ENCODE results near the gene OLAH. TPM values are rescaled to one million over a fixed set of nuclear protein-coding genes. Genes with fewer than 3 reads are reported as not detected.

The OLAH gene
- total and polyA plus RNA-seq, 3 donors from 2014 or later = 6.1 to 50.6 (median 11.1) TPM

DNA sequence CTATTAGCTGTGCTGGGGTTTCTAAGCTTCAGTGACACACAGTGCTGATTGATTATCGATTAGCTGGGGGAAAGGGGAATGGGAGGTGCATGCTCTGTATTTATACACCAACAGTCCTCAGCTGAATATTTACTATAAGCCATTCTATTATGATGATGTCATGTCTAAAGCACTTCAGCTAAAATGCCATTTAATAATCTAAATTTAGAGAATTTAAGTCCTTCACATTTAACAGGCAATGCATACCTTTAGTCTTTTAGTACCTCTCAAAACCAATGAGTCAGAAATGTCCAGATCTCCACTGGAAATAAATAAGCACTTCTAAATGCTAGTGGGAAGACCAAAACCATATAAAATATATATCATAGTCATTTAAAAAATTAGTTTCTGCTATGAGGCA, 78.0 kb downstream of the OLAH start:
- no peak overlapping the region for H3K27ac ChIP-seq
- no peaks in the 10 kb centered on the region for H3K4me1 ChIP-seq
- intact Hi-C loops (cut with DNase I; ENCODE audit: low total_unique reads) = no loop called here
- H3K36me3 ChIP-seq (ENCODE audit: low read depth, missing control alignments) = no peaks in the 10 kb centered on the region
- DNase-seq = no peak
- no peaks in the 10 kb centered on the region for H3K27me3 ChIP-seq
- no peak overlapping the region for H3K4me3 ChIP-seq
- WGBS, 2 donors = 89 to 96% methylated on average over 1 of the region's 1 CpG
- no peak for TF ChIP-seq POLR2A (IDR thresholded peaks at IDR 0.05)
- TF ChIP-seq, protein P1, sequence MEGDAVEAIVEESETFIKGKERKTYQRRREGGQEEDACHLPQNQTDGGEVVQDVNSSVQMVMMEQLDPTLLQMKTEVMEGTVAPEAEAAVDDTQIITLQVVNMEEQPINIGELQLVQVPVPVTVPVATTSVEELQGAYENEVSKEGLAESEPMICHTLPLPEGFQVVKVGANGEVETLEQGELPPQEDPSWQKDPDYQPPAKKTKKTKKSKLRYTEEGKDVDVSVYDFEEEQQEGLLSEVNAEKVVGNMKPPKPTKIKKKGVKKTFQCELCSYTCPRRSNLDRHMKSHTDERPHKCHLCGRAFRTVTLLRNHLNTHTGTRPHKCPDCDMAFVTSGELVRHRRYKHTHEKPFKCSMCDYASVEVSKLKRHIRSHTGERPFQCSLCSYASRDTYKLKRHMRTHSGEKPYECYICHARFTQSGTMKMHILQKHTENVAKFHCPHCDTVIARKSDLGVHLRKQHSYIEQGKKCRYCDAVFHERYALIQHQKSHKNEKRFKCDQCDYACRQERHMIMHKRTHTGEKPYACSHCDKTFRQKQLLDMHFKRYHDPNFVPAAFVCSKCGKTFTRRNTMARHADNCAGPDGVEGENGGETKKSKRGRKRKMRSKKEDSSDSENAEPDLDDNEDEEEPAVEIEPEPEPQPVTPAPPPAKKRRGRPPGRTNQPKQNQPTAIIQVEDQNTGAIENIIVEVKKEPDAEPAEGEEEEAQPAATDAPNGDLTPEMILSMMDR (IDR thresholded peaks at IDR 0.05) = no peak
- no peaks in the 10 kb centered on the region for H3K9me3 ChIP-seq

DNA sequence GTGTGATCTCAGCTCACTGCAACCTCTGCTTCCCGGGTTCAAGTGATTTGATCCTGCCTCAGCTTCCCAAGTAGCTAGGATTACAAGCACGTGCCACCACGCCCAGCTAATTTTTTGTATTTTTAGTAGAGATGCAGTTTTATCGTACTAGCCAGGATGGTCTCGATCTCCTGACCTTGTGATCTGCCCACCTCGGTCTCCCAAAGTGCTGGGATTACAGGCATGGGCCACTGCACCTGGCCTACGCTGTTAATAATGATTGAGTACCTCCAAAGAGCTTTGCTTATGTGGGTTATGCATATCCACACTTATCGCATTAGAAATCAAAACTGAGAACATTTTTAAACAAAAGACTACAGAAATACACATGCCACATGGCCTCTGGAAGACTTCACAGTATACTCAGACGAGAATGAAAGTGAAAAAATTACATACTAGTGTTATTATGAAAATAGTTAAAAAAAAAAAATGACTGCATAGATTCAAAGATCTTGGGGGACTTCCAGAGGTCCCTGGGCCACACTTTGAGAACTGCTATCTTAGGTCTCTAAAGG, 78.8 kb downstream of the OLAH start:
- Histone ChIP-seq H3K4me1 (no peaks in the 10 kb centered on the region), H3K27me3 (no peaks in the 10 kb centered on the region), H3K4me3 (no peak overlapping the region), H3K27ac (no peak overlapping the region), H3K36me3 (ENCODE audit: low read depth, missing control alignments) (no peaks in the 10 kb centered on the region), H3K9me3 (no peaks in the 10 kb centered on the region)
- no peak for DNase-seq
- TF ChIP-seq POLR2A (IDR thresholded peaks at IDR 0.05) = no peak
- TF ChIP-seq, protein P1 (IDR thresholded peaks at IDR 0.05) = no peak
- intact Hi-C loops (cut with DNase I; ENCODE audit: low total_unique reads) = no loop called here
- 82 to 91% methylated on average over 9 of the region's 9 CpGs for WGBS, 2 donors

Other genes starting within 250 kb of the OLAH start
- 10 to 100 TPM; 10.0 to 14.1 TPM for gene CDNF, start 205.9 kb upstream of the OLAH start, total RNA-seq
- 46.7 TPM for gene CDNF, start 205.9 kb upstream of the OLAH start, polyA plus RNA-seq (ENCODE audit: insufficient read depth, low read depth, low replicate concordance)
- 10 to 100 TPM; 20.5 to 24.6 TPM for gene HSPA14, start 205.6 kb upstream of the OLAH start, total RNA-seq
- gene HSPA14, start 205.6 kb upstream of the OLAH start, polyA plus RNA-seq (ENCODE audit: insufficient read depth, low read depth, low replicate concordance) = 41.5 TPM
- 10 to 100 TPM; 14.3 to 15.3 TPM for gene MSANTD7, start 205.6 kb upstream of the OLAH start, total RNA-seq
- 16.0 TPM for gene MSANTD7, start 205.6 kb upstream of the OLAH start, polyA plus RNA-seq (ENCODE audit: insufficient read depth, low read depth, low replicate concordance)
- 10 to 100 TPM; 29.9 to 39.1 TPM for gene SUV39H2, start 165.1 kb upstream of the OLAH start, total RNA-seq
- 69.4 TPM for gene SUV39H2, start 165.1 kb upstream of the OLAH start, polyA plus RNA-seq (ENCODE audit: insufficient read depth, low read depth, low replicate concordance)
- 1 to 10 TPM; 4.6 to 5.1 TPM for gene DCLRE1C, start 89.8 kb upstream of the OLAH start, total RNA-seq
- gene DCLRE1C, start 89.8 kb upstream of the OLAH start, polyA plus RNA-seq (ENCODE audit: insufficient read depth, low read depth, low replicate concordance) = 2.2 TPM
- 1 to 10 TPM; 3.6 to 7.8 TPM for gene MEIG1, start 84.6 kb upstream of the OLAH start, total RNA-seq
- 33.1 TPM for gene MEIG1, start 84.6 kb upstream of the OLAH start, polyA plus RNA-seq (ENCODE audit: insufficient read depth, low read depth, low replicate concordance)
- gene ACBD7, start 44.8 kb downstream of the OLAH start, total RNA-seq = 1 to 10 TPM; 6.6 to 7.7 TPM
- gene ACBD7, start 44.8 kb downstream of the OLAH start, polyA plus RNA-seq (ENCODE audit: insufficient read depth, low read depth, low replicate concordance) = 5.6 TPM
- 10 to 100 TPM; 30.3 to 41.4 TPM for gene RPP38, start 53.4 kb downstream of the OLAH start, total RNA-seq
- 73.4 TPM for gene RPP38, start 53.4 kb downstream of the OLAH start, polyA plus RNA-seq (ENCODE audit: insufficient read depth, low read depth, low replicate concordance)
- gene NMT2, start 124.8 kb downstream of the OLAH start, total RNA-seq = 10 to 100 TPM; 56.6 to 68.3 TPM
- gene NMT2, start 124.8 kb downstream of the OLAH start, polyA plus RNA-seq (ENCODE audit: insufficient read depth, low read depth, low replicate concordance) = 35.8 TPM

All from testis (tissue), 3 donors.